GM18907 (cell line): ENCODE measurements around the gene CEBPA.
"Not testable (repeated sequence)": the region's sequence is repeated elsewhere in the genome, so short reads cannot be mapped to it uniquely, and the experiment has no call there.

ENCODE experiments used
- ATAC-seq: cut with Tn5 transposase; IDR thresholded peaks from one replicate; pipeline ENCODE4 v1.9.1; 2021; ENCODE audit warnings: mild to moderate bottlenecking, moderate library complexity; ENCODE audit not compliant: unreplicated experiment

CEBPA gene

GRCh38 chr19:33301144-33301899 is 1.0 kb downstream of the CEBPA start:
- no peak for ATAC-seq

- ATAC-seq, result no peak
Observed at GRCh38 chr19:33300894-33301143, 1.5 kb downstream of the CEBPA start.

GRCh38 chr19:33300009-33300893 is 2.1 kb downstream of the CEBPA start:
- no peak for ATAC-seq

- no peak for ATAC-seq
Observed at GRCh38 chr19:33299051-33299688, 3.2 kb downstream of the CEBPA start.

- ATAC-seq, result no peak
Observed at GRCh38 chr19:33298146-33298911, 4.0 kb downstream of the CEBPA start.

GRCh38 chr19:33297401-33298145 is 4.8 kb downstream of the CEBPA start:
- ATAC-seq, result no peak

- ATAC-seq, result no peak
Observed at GRCh38 chr19:33296488-33296971, 5.8 kb downstream of the CEBPA start.

- ATAC-seq, result no peak
Observed at GRCh38 chr19:33295621-33296487, 6.5 kb downstream of the CEBPA start.

GRCh38 chr19:33295046-33295445 is 7.3 kb downstream of the CEBPA start:
- ATAC-seq, result not testable (repeated sequence)

- ATAC-seq, result no peak
Observed at GRCh38 chr19:33294058-33294798, 8.1 kb downstream of the CEBPA start.

GRCh38 chr19:33293255-33294057 is 8.9 kb downstream of the CEBPA start:
- ATAC-seq, result no peak

GRCh38 chr19:33292595-33293254 is 9.6 kb downstream of the CEBPA start:
- ATAC-seq, result no peak

- no peak for ATAC-seq
Observed at GRCh38 chr19:33291623-33292534, 10.5 kb downstream of the CEBPA start.

- ATAC-seq, result no peak
Observed at GRCh38 chr19:33290956-33291622, 11.2 kb downstream of the CEBPA start.

- ATAC-seq, result no peak
Observed at GRCh38 chr19:33290082-33290815, 12.1 kb downstream of the CEBPA start.
